Panc1 (cell line): Measurements from ENCODE around the gene CFAP298.

ENCODE experiments used
- POLR2AphosphoS5 ChIP-seq: IDR thresholded peaks from 2 replicates; pipeline ENCODE4 v1.6.1; 2012; ENCODE audit warnings: mild to moderate bottlenecking, low read depth, low read length, moderate library complexity
- TCF7L2 ChIP-seq: IDR thresholded peaks from 2 replicates; pipeline ENCODE4 v1.6.1; 2011; ENCODE audit warnings: mild to moderate bottlenecking, low read depth, low read length, inconsistent platforms
- TF ChIP-seq, protein P1 (sequence below): fragments of 450-650 bp; IDR thresholded peaks from 2 replicates; pipeline ENCODE4 v1.5.1; 2017; ENCODE audit warnings: mild to moderate bottlenecking
- TF ChIP-seq, protein P2 (sequence below), 2 experiments: IDR thresholded peaks; 2 replicates each; pipeline ENCODE4 v1.6.1; 2011 to 2012; ENCODE audit warnings: low read depth in 2 of 2, control low read depth in 1 of 2, low read length in 1 of 2, mild to moderate bottlenecking in 1 of 2, moderate library complexity in 1 of 2; ENCODE audit not compliant: insufficient read depth in 1 of 2

DNA sequence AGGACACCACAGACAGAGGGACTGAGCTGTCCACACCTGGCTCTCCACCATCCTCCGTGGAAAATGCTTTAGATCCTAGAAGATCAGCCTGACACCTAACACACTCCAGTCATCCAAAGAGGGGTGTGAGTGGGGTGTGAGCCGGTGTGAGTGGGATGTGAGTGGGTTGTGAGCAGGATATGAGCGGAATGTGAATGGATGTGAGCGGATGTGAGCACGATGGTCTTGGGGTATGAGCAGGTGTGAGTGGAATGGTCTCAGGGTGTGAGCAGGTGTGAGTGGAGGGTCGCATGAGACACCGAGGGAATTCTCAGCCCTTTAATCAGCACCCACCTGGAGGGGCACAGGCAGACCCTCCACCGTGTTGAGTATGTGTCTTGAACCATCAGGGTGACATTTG lies 27.7 kb downstream of the CFAP298 start:
- TF ChIP-seq, protein P1, sequence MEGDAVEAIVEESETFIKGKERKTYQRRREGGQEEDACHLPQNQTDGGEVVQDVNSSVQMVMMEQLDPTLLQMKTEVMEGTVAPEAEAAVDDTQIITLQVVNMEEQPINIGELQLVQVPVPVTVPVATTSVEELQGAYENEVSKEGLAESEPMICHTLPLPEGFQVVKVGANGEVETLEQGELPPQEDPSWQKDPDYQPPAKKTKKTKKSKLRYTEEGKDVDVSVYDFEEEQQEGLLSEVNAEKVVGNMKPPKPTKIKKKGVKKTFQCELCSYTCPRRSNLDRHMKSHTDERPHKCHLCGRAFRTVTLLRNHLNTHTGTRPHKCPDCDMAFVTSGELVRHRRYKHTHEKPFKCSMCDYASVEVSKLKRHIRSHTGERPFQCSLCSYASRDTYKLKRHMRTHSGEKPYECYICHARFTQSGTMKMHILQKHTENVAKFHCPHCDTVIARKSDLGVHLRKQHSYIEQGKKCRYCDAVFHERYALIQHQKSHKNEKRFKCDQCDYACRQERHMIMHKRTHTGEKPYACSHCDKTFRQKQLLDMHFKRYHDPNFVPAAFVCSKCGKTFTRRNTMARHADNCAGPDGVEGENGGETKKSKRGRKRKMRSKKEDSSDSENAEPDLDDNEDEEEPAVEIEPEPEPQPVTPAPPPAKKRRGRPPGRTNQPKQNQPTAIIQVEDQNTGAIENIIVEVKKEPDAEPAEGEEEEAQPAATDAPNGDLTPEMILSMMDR, result no peak
- TF ChIP-seq POLR2AphosphoS5 (no peak), TCF7L2 (no peak)
- TF ChIP-seq, protein P2, sequence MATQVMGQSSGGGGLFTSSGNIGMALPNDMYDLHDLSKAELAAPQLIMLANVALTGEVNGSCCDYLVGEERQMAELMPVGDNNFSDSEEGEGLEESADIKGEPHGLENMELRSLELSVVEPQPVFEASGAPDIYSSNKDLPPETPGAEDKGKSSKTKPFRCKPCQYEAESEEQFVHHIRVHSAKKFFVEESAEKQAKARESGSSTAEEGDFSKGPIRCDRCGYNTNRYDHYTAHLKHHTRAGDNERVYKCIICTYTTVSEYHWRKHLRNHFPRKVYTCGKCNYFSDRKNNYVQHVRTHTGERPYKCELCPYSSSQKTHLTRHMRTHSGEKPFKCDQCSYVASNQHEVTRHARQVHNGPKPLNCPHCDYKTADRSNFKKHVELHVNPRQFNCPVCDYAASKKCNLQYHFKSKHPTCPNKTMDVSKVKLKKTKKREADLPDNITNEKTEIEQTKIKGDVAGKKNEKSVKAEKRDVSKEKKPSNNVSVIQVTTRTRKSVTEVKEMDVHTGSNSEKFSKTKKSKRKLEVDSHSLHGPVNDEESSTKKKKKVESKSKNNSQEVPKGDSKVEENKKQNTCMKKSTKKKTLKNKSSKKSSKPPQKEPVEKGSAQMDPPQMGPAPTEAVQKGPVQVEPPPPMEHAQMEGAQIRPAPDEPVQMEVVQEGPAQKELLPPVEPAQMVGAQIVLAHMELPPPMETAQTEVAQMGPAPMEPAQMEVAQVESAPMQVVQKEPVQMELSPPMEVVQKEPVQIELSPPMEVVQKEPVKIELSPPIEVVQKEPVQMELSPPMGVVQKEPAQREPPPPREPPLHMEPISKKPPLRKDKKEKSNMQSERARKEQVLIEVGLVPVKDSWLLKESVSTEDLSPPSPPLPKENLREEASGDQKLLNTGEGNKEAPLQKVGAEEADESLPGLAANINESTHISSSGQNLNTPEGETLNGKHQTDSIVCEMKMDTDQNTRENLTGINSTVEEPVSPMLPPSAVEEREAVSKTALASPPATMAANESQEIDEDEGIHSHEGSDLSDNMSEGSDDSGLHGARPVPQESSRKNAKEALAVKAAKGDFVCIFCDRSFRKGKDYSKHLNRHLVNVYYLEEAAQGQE (IDR thresholded peaks at IDR 0.05; ENCODE audit: insufficient read depth in 1 of 2, low read depth in 2 of 2, low read length in 1 of 2), result no peak
